ENCODE measurements around the gene SP140L.
"Not testable (repeated sequence)": the region's sequence is repeated elsewhere in the genome, so short reads cannot be mapped to it uniquely, and the experiment has no call there.

SP140L gene

GRCh38 chr2:230326453-230327417, at the start of gene SP140L:
SP140L (plus strand) TSS chr2:230327193; CDS start chr2:230327270, 77 bp downstream.
- peak; percentile 96 to 98 for ATAC-seq (replicated peaks)
- Mint-ChIP-seq H3K4me3 (peak within 1 kb of the TSS; percentile 92 to 94), H3K9me3 (peaks cover 5 to 7% of the 10 kb centered on the region in 2 donors), H3K36me3 (peaks cover 42 to 67% of the 10 kb centered on the region in 2 donors), H3K27me3 (no peaks in the 10 kb centered on the region), H3K4me1 (peaks cover 49 to 88% of the 10 kb centered on the region in 2 donors), H3K27ac (peak within 1 kb of the TSS; percentile 99)
- peak; percentile 63 for DNase-seq

GRCh38 chr2:230282936-230283335, 44.1 kb upstream of the SP140L start:
- H3K9me3 Mint-ChIP-seq = no peaks in the 10 kb centered on the region
- no peak overlapping the region for H3K4me3 Mint-ChIP-seq
- H3K27me3 Mint-ChIP-seq = no peaks in the 10 kb centered on the region
- peak overlapping the region; percentile 47 for H3K27ac Mint-ChIP-seq
- peaks cover 8 to 28% of the 10 kb centered on the region in 2 donors for H3K4me1 Mint-ChIP-seq
- peaks cover 57 to 80% of the 10 kb centered on the region in 2 donors for H3K36me3 Mint-ChIP-seq
- no peak for ATAC-seq (replicated peaks)
- no peak for DNase-seq

- Mint-ChIP-seq H3K4me1 (peaks cover 9 to 41% of the 10 kb centered on the region in 2 donors), H3K4me3 (no peak overlapping the region), H3K27me3 (no peaks in the 10 kb centered on the region), H3K36me3 (peaks cover 61 to 81% of the 10 kb centered on the region in 2 donors), H3K9me3 (peaks cover 4% of the 10 kb centered on the region in 2 donors), H3K27ac (peak overlapping the region; percentile 38)
- DNase-seq = no peak
- ATAC-seq (replicated peaks) = peak; percentile 43 to 64
These were observed 40.9 kb upstream of the SP140L start for GRCh38 chr2:230286048-230286447.

- H3K36me3 Mint-ChIP-seq = peaks cover 65 to 81% of the 10 kb centered on the region in 2 donors
- H3K27me3 Mint-ChIP-seq; ATAC-seq (replicated peaks); H3K27ac Mint-ChIP-seq; H3K4me3 Mint-ChIP-seq; H3K9me3 Mint-ChIP-seq; DNase-seq: not testable (repeated sequence)
- peaks cover 14 to 40% of the 10 kb centered on the region in 2 donors for H3K4me1 Mint-ChIP-seq
These were observed 37.7 kb upstream of the SP140L start for GRCh38 chr2:230289311-230289710.

GRCh38 chr2:230295192-230295591, 31.8 kb upstream of the SP140L start:
- Mint-ChIP-seq H3K36me3 (peaks cover 79 to 92% of the 10 kb centered on the region in 2 donors), H3K4me1 (peaks cover 7 to 25% of the 10 kb centered on the region in 2 donors), H3K9me3 (peaks cover 3 to 10% of the 10 kb centered on the region in 2 donors), H3K27me3 (no peaks in the 10 kb centered on the region), H3K4me3 (no peak overlapping the region), H3K27ac (no peak overlapping the region)
- ATAC-seq (replicated peaks) = no peak
- DNase-seq = no peak

GRCh38 chr2:230296917-230297316, 30.1 kb upstream of the SP140L start:
- DNase-seq (no peak), ATAC-seq (replicated peaks) (no peak)
- Mint-ChIP-seq H3K4me1 (peaks cover 10 to 28% of the 10 kb centered on the region in 2 donors), H3K4me3 (no peak overlapping the region), H3K36me3 (peaks cover 88 to 95% of the 10 kb centered on the region in 2 donors), H3K27me3 (no peaks in the 10 kb centered on the region), H3K9me3 (peaks cover 6 to 15% of the 10 kb centered on the region in 2 donors), H3K27ac (no peak overlapping the region)

GRCh38 chr2:230299618-230300017, 27.4 kb upstream of the SP140L start:
- Mint-ChIP-seq H3K36me3 (peaks cover 83 to 94% of the 10 kb centered on the region in 2 donors), H3K27me3 (no peaks in the 10 kb centered on the region), H3K27ac (peak overlapping the region; percentile 65), H3K4me3 (no peak overlapping the region), H3K9me3 (peaks cover 18 to 28% of the 10 kb centered on the region in 2 donors), H3K4me1 (peaks cover 7 to 19% of the 10 kb centered on the region in 2 donors)
- DNase-seq (no peak), ATAC-seq (replicated peaks) (no peak)

GRCh38 chr2:230305416-230306275, 21.3 kb upstream of the SP140L start:
- peak overlapping the region; percentile 82 for H3K27ac Mint-ChIP-seq
- ATAC-seq (replicated peaks) = peak; percentile 25 to 30
- H3K4me3 Mint-ChIP-seq = peak overlapping the region in 1 of 2 donors; percentile 35
- peaks cover 17 to 23% of the 10 kb centered on the region in 2 donors for H3K9me3 Mint-ChIP-seq
- H3K4me1 Mint-ChIP-seq = peaks cover 18 to 26% of the 10 kb centered on the region in 2 donors
- DNase-seq = no peak
- no peaks in the 10 kb centered on the region for H3K27me3 Mint-ChIP-seq
- peaks cover 67 to 89% of the 10 kb centered on the region in 2 donors for H3K36me3 Mint-ChIP-seq

- Mint-ChIP-seq H3K27me3 (no peaks in the 10 kb centered on the region), H3K9me3 (peaks cover 17 to 21% of the 10 kb centered on the region in 2 donors), H3K4me3 (no peak overlapping the region), H3K36me3 (peaks cover 61 to 83% of the 10 kb centered on the region in 2 donors), H3K27ac (peak overlapping the region; percentile 62), H3K4me1 (peaks cover 18 to 25% of the 10 kb centered on the region in 2 donors)
- peak; percentile 1 to 15 for ATAC-seq (replicated peaks)
- DNase-seq = no peak
These were observed 20.5 kb upstream of the SP140L start for GRCh38 chr2:230306474-230306873.

GRCh38 chr2:230307485-230307884, 19.5 kb upstream of the SP140L start:
- peaks cover 61 to 82% of the 10 kb centered on the region in 2 donors for H3K36me3 Mint-ChIP-seq
- peaks cover 16 to 25% of the 10 kb centered on the region in 2 donors for H3K4me1 Mint-ChIP-seq
- H3K27ac Mint-ChIP-seq = peak overlapping the region; percentile 51

GRCh38 chr2:230308402-230309000, 18.5 kb upstream of the SP140L start:
- H3K36me3 Mint-ChIP-seq = peaks cover 64 to 82% of the 10 kb centered on the region in 2 donors
- H3K27me3 Mint-ChIP-seq = no peaks in the 10 kb centered on the region
- H3K4me1 Mint-ChIP-seq = peaks cover 15 to 25% of the 10 kb centered on the region in 2 donors
- DNase-seq (no peak), ATAC-seq (replicated peaks) (peak in 1 of 2 donors; percentile 11)
- peaks cover 6 to 13% of the 10 kb centered on the region in 2 donors for H3K9me3 Mint-ChIP-seq
- H3K27ac Mint-ChIP-seq = peak overlapping the region; percentile 89
- H3K4me3 Mint-ChIP-seq = peak overlapping the region in 1 of 2 donors; percentile 44

More at GRCh38 chr2:230307485-230307884, 19.5 kb upstream of the SP140L start:
- Mint-ChIP-seq H3K9me3 (peaks cover 13 to 19% of the 10 kb centered on the region in 2 donors), H3K4me3 (no peak overlapping the region), H3K27me3 (no peaks in the 10 kb centered on the region)
- ATAC-seq (replicated peaks) (peak in 1 of 2 donors; percentile 8), DNase-seq (no peak)

- DNase-seq; H3K27me3 Mint-ChIP-seq; H3K9me3 Mint-ChIP-seq; ATAC-seq (replicated peaks); H3K27ac Mint-ChIP-seq; H3K4me3 Mint-ChIP-seq: not testable (repeated sequence)
- Mint-ChIP-seq H3K4me1 (peaks cover 24 to 38% of the 10 kb centered on the region in 2 donors), H3K36me3 (peaks cover 63 to 83% of the 10 kb centered on the region in 2 donors)
These were observed 16.2 kb upstream of the SP140L start for GRCh38 chr2:230310792-230311191.

- peaks cover 31 to 38% of the 10 kb centered on the region in 2 donors for H3K4me1 Mint-ChIP-seq
- peak overlapping the region; percentile 76 for H3K27ac Mint-ChIP-seq
- DNase-seq; H3K4me3 Mint-ChIP-seq; ATAC-seq (replicated peaks); H3K9me3 Mint-ChIP-seq; H3K27me3 Mint-ChIP-seq: not testable (repeated sequence)
- H3K36me3 Mint-ChIP-seq = peaks cover 55 to 83% of the 10 kb centered on the region in 2 donors
These were observed 15.4 kb upstream of the SP140L start for GRCh38 chr2:230311634-230312033.

All from stimulated activated naive B cell treated with anti-CD40 and anti-IgM and Interleukin-4, amounts not matched to agents 10 μg/mL and 1 μg/mL and 100 μg/mL, for 72 hours (primary cell).